ENCODE results near the gene ANLN.
"Not testable (repeated sequence)": the region's sequence is repeated elsewhere in the genome, so short reads cannot be mapped to it uniquely, and the experiment has no call there.

Gene ANLN

DNA sequence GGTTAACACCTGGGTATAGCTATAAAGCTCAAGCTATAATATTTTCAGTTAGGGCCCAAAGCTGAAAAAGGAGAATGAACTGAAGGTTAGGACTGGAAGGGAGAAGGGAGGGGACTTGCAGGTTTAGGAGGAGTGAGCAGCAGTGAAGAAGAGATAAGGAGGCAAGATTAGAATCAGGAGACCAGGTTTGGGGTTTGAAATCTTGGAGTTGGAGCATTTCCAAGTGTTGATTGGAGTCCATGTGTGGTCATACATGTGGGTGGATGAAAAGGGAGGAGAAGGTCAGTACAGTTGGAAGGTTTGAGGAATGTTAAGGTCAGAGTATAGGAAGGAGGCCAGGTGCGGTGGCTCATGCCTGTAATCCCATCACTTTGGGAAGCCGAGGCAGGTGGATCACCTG, 8.6 kb upstream of the ANLN start:
- no peak overlapping the region for H3K9ac ChIP-seq (ENCODE audit: low read length)
- no peak overlapping the region for H3K27ac ChIP-seq (ENCODE audit: low read depth, low read length)
- H3K4me3 ChIP-seq (ENCODE audit: low read depth, low read length) = no peak overlapping the region
- no peaks in the 10 kb centered on the region for H3K4me1 ChIP-seq (ENCODE audit: control insufficient read depth, insufficient read depth, low read length)
- no peaks in the 10 kb centered on the region for H3K27me3 ChIP-seq (ENCODE audit: control insufficient read depth, insufficient read depth, low read length)
- no peaks in the 10 kb centered on the region for H3K36me3 ChIP-seq (ENCODE audit: control insufficient read depth, insufficient read depth, low read length)
- peaks cover 11% of the 10 kb centered on the region; the same call in 1 of the 2 replicates for H3K9me3 ChIP-seq (ENCODE audit: control insufficient read depth, insufficient read depth, low read depth, low read length)

DNA sequence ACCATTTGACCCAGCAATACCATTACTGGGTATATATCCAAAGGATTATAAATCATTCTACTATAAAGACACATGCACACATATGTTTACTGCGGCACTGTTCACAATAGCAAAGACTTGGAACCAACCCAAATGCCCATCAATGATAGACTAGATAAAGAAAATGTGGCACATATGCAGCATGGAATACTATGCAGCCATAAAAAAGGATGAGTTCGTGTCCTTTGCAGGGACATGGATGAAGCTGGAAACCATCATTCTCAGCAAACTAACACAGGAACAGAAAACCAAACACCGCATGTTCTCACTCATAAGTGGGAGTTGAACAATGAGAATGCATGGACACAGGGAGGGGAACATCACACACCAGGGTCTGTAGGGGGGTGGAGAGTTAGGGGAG, 6.4 kb upstream of the ANLN start:
- H3K4me3 ChIP-seq (ENCODE audit: low read depth, low read length); H3K4me1 ChIP-seq (ENCODE audit: control insufficient read depth, insufficient read depth, low read length); H3K27ac ChIP-seq (ENCODE audit: low read depth, low read length); H3K9ac ChIP-seq (ENCODE audit: low read length); H3K27me3 ChIP-seq (ENCODE audit: control insufficient read depth, insufficient read depth, low read length); H3K36me3 ChIP-seq (ENCODE audit: control insufficient read depth, insufficient read depth, low read length): not testable (repeated sequence)
- peaks cover 11% of the 10 kb centered on the region; the same call in 1 of the 2 replicates for H3K9me3 ChIP-seq (ENCODE audit: control insufficient read depth, insufficient read depth, low read depth, low read length)

DNA sequence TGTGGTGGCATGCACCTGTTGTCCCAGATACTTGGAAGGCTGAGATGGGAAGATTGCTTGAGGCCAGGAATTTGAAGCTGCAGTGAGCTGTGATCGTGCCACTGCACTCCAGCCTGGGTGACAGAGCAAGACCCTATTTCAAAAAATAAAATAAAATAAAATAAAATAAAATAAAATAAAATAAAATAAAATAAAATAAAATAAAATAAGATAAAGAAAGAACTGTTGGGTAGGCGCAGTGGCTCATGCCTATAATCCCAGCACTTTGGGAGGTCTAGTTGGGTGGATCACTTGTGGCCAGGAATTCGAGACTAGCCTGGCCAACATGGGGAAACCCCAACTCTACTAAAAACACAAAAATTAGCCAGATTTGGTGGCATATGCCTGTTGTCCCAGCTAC, 4.0 kb upstream of the ANLN start:
- H3K27ac ChIP-seq (ENCODE audit: low read depth, low read length); H3K36me3 ChIP-seq (ENCODE audit: control insufficient read depth, insufficient read depth, low read length); H3K9me3 ChIP-seq (ENCODE audit: control insufficient read depth, insufficient read depth, low read depth, low read length); H3K4me3 ChIP-seq (ENCODE audit: low read depth, low read length); H3K27me3 ChIP-seq (ENCODE audit: control insufficient read depth, insufficient read depth, low read length); H3K4me1 ChIP-seq (ENCODE audit: control insufficient read depth, insufficient read depth, low read length); H3K9ac ChIP-seq (ENCODE audit: low read length): not testable (repeated sequence)

DNA sequence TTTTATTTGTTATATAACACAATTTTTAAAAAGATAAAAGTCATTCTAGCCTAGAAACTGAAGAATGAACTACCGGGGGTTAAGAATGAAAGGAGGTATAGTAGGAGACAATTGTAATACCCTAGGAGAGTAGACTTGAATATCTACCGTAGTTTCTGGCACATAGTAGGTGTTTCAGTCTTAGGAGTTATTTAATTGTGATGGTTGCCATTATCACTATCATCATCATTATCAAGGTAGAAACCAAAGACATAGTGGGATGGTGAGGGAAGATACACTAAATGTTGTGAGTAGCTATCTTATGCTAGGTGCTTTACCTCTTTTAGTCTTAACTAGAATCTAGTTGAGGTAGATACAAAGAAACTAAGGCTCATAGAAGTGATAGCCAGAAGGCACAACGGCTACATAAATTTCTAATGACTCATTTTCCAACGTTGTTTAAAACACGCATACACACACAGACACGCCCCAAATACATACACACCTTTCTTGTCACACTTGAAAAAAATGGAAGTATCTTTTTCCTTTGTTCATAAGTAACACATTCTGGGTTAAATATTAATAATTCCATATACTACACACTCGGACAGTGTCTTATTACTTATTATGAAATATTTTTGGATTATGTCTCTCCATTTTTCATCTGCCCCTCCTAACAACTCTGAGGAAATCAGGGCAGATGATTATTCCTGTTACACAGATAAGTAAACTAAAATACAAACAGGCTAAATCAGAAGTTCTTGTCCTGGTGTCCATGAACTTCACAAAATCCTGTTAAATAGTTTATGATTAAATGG, 2.0 kb upstream of the ANLN start:
- no peak overlapping the region for H3K9ac ChIP-seq (ENCODE audit: low read length)
- no peaks in the 10 kb centered on the region for H3K27me3 ChIP-seq (ENCODE audit: control insufficient read depth, insufficient read depth, low read length)
- no peak overlapping the region for H3K27ac ChIP-seq (ENCODE audit: low read depth, low read length)
- peaks cover 17% of the 10 kb centered on the region for H3K4me1 ChIP-seq (ENCODE audit: control insufficient read depth, insufficient read depth, low read length)
- H3K4me3 ChIP-seq (ENCODE audit: low read depth, low read length) = no peak overlapping the region
- no peaks in the 10 kb centered on the region for H3K9me3 ChIP-seq (ENCODE audit: control insufficient read depth, insufficient read depth, low read depth, low read length)
- no peaks in the 10 kb centered on the region for H3K36me3 ChIP-seq (ENCODE audit: control insufficient read depth, insufficient read depth, low read length)

DNA sequence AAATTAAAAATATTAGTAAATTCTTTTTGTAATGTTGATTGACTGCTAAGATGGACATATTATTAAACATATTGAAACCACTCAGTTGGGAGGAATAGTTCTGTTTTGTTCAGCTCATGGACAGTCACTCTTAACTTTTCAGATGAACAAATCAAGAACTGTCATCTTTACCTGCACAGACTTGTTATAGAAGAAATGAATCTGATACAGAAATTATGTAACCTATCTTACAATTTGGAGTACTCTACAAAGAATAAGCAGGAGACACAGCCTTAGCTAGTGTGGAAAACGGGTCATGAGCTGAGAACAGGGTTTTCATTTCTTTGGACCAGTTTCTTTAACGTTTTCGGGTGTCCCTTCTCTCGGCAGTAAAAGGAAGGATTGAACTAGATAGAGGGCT, 1.2 kb upstream of the ANLN start:
- H3K4me3 ChIP-seq (ENCODE audit: low read depth, low read length) = no peak overlapping the region
- no peaks in the 10 kb centered on the region for H3K36me3 ChIP-seq (ENCODE audit: control insufficient read depth, insufficient read depth, low read length)
- H3K9me3 ChIP-seq (ENCODE audit: control insufficient read depth, insufficient read depth, low read depth, low read length) = no peaks in the 10 kb centered on the region
- no peak overlapping the region for H3K9ac ChIP-seq (ENCODE audit: low read length)
- H3K27ac ChIP-seq (ENCODE audit: low read depth, low read length) = no peak overlapping the region; the same call in 1 of the 2 replicates
- peaks cover 25% of the 10 kb centered on the region for H3K4me1 ChIP-seq (ENCODE audit: control insufficient read depth, insufficient read depth, low read length)
- no peaks in the 10 kb centered on the region for H3K27me3 ChIP-seq (ENCODE audit: control insufficient read depth, insufficient read depth, low read length)

DNA sequence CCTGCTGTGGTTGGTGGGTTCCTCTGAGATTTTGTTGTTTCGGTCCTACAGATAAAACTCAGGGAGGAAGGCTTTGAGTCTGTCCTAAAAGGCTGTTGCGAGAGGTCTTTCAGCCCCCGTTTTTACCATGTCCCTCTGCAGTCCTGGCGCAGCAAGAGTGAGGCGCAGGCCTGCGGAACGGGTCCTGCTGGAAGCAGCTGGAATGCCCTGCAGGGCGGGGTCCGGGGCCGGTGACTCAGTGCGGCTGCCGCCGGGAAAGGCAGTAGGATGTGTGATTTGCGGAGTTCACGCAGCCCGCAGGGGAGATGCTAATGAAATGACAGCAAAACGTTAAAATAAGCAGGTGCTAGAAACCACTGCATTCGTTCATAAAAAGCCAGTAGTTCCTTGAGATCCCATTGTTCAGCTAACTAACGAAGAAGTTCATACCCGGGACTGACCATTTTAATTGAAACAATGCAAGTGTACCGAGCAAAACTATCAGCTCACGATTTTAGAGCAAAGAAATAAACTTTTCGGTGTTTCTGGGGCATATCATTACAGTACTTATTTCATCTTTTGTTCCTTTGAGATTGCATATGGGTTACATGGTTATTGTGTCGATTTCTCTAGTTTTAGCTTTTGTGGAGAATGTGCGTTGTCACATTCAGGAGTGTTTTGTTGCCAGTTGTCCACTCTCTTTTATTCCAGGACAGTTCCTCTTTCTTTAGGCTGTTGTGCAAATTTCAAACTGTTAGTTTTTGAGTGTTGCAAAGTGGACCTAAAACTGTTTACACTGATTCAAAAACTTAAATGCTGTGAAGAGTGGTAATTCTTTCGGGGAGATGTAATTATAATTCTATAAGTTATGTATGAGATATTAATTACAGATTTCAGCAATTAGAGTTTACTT, 783 bp downstream of the ANLN start:
- Histone ChIP-seq H3K9me3 (ENCODE audit: control insufficient read depth, insufficient read depth, low read depth, low read length) (peaks cover 7% of the 10 kb centered on the region), H3K27me3 (ENCODE audit: control insufficient read depth, insufficient read depth, low read length) (no peaks in the 10 kb centered on the region), H3K4me1 (ENCODE audit: control insufficient read depth, insufficient read depth, low read length) (peaks cover 32% of the 10 kb centered on the region), H3K9ac (ENCODE audit: low read length) (peak overlapping the region; percentile 94), H3K4me3 (ENCODE audit: low read depth, low read length) (peak overlapping the region; percentile 94), H3K27ac (ENCODE audit: low read depth, low read length) (peak overlapping the region; percentile 94), H3K36me3 (ENCODE audit: control insufficient read depth, insufficient read depth, low read length) (peaks cover 5% of the 10 kb centered on the region; the same call in 1 of the 2 replicates)

DNA sequence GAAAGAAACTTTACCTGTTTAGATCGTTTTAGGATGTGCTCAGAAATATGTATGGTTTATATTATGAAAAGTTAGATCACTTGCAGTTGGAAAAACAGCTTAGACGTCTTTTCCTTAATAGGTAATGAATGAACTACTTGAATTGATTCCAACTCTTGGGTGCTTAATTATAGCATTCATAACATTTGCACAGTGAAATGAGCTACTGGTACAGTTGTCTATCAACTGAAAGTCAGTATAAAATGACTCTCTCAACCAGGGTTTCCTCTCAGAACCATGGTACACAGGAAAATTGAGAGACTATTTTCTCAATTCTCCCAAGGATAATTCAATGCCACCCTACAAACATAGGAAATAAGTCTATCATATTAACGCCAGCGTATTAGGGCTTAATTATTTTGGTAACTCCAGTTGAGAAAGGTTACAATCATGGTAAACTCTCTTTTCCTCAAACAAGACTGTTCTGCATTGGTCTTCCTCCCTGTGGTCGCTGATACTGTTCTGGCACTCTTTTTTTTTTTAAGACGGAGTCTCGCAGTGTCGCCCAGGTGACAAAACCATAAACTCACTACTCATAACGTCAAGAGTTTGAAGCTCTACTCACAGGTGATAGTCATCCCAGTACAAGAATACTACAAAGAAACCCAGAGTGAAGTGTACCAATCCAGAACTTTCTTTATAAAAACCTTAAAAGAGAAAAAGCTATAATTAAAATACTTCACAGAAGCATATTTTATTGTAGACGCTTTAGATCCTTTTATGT, 2.0 kb downstream of the ANLN start:
- peaks cover 16% of the 10 kb centered on the region for H3K36me3 ChIP-seq (ENCODE audit: control insufficient read depth, insufficient read depth, low read length)
- no peaks in the 10 kb centered on the region for H3K27me3 ChIP-seq (ENCODE audit: control insufficient read depth, insufficient read depth, low read length)
- H3K27ac ChIP-seq (ENCODE audit: low read depth, low read length) = no peak overlapping the region; the same call in 1 of the 2 replicates
- peaks cover 32% of the 10 kb centered on the region for H3K4me1 ChIP-seq (ENCODE audit: control insufficient read depth, insufficient read depth, low read length)
- peak overlapping the region; percentile 12 for H3K9ac ChIP-seq (ENCODE audit: low read length)
- peaks cover 10% of the 10 kb centered on the region for H3K9me3 ChIP-seq (ENCODE audit: control insufficient read depth, insufficient read depth, low read depth, low read length)
- H3K4me3 ChIP-seq (ENCODE audit: low read depth, low read length) = peak overlapping the region; percentile 94

DNA sequence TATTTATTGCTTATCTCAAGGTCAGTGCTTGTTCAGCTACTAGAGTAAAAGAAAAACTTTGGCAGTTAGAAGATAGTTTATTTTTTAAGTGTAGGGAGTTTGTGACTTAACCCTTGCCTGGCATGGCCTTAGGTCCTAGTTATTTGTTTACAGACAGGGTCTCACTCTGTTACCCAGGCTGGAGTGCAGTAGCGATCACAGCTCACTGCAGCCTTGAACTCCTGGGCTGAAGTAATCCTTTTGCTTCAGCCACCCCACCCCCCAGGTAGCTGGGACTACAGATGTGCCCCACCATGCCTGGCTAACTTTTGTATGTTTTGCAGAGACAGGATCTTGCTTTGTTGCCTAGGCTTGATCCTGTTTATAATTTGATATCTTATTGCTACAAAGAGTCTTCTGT, 4.2 kb downstream of the ANLN start:
- peaks cover 10% of the 10 kb centered on the region for H3K9me3 ChIP-seq (ENCODE audit: control insufficient read depth, insufficient read depth, low read depth, low read length)
- no peak overlapping the region for H3K9ac ChIP-seq (ENCODE audit: low read length)
- H3K4me1 ChIP-seq (ENCODE audit: control insufficient read depth, insufficient read depth, low read length) = peaks cover 28% of the 10 kb centered on the region
- H3K27me3 ChIP-seq (ENCODE audit: control insufficient read depth, insufficient read depth, low read length) = no peaks in the 10 kb centered on the region
- H3K36me3 ChIP-seq (ENCODE audit: control insufficient read depth, insufficient read depth, low read length) = peaks cover 33% of the 10 kb centered on the region
- no peak overlapping the region for H3K4me3 ChIP-seq (ENCODE audit: low read depth, low read length)
- no peak overlapping the region for H3K27ac ChIP-seq (ENCODE audit: low read depth, low read length)

DNA sequence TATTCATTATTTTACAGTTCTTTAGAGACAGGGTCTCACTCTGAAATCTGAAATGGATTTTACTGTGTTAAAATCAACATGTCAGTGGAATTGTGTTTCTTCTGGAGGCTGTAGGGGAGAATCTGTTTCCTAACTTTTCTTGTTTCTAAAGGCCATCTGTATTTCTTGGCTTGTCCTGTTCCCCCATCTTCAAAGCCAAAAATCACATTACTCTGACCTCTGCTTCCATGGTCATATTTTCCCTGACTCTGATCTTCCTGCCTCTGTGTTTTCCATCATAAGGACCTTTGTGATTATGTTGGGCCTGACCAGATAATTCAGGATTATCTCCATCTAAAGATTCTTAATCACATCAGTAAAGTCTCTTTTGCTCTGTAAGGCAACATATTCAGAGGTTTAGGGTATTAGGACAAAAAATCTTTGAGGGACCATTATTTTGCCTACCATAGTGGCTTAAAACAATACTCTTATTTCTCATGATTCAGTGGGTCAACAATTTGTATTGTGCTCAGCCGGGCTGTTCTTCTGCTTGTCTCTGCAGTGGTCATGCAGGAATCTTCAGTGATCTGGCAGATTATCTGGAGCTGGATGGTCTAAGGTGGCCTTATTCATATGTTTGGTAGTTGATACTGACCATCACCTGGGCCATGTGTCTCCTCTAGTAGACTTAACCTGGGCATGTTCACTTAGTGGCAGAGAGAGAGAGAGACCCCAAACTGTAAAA, 5.7 kb downstream of the ANLN start:
- H3K4me3 ChIP-seq (ENCODE audit: low read depth, low read length) = no peak overlapping the region
- no peak overlapping the region for H3K27ac ChIP-seq (ENCODE audit: low read depth, low read length)
- H3K27me3 ChIP-seq (ENCODE audit: control insufficient read depth, insufficient read depth, low read length) = no peaks in the 10 kb centered on the region
- peaks cover 48% of the 10 kb centered on the region for H3K36me3 ChIP-seq (ENCODE audit: control insufficient read depth, insufficient read depth, low read length)
- H3K9me3 ChIP-seq (ENCODE audit: control insufficient read depth, insufficient read depth, low read depth, low read length) = peaks cover 10% of the 10 kb centered on the region
- H3K4me1 ChIP-seq (ENCODE audit: control insufficient read depth, insufficient read depth, low read length) = peaks cover 26% of the 10 kb centered on the region
- H3K9ac ChIP-seq (ENCODE audit: low read length) = no peak overlapping the region

DNA sequence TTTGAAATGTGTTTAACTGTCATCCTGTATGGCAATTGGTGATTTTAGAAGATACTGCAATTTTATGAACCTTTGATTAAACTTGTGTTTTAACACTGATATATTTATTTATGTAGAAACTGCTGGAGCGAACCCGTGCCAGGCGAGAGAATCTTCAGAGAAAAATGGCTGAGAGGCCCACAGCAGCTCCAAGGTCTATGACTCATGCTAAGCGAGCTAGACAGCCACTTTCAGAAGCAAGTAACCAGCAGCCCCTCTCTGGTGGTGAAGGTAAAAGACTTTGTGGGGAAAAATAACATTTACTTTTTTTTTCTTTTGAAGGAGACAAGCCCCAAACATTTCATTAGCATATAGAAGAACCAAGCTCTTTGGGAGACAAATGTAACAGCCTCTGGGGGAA, 6.5 kb downstream of the ANLN start:
- Histone ChIP-seq H3K36me3 (ENCODE audit: control insufficient read depth, insufficient read depth, low read length) (peaks cover 53% of the 10 kb centered on the region), H3K27ac (ENCODE audit: low read depth, low read length) (no peak overlapping the region)

More for the DNA sequence above, 6.5 kb downstream of the ANLN start:
- Histone ChIP-seq H3K27me3 (ENCODE audit: control insufficient read depth, insufficient read depth, low read length) (no peaks in the 10 kb centered on the region), H3K4me3 (ENCODE audit: low read depth, low read length) (no peak overlapping the region), H3K9me3 (ENCODE audit: control insufficient read depth, insufficient read depth, low read depth, low read length) (peaks cover 10% of the 10 kb centered on the region), H3K9ac (ENCODE audit: low read length) (no peak overlapping the region), H3K4me1 (ENCODE audit: control insufficient read depth, insufficient read depth, low read length) (peaks cover 25% of the 10 kb centered on the region)

Measured in HUES6 (cell line).